HepG2 (cell line): ENCODE measurements around the gene UBE2G2. TPM values are rescaled to one million over a fixed set of nuclear protein-coding genes. Genes with fewer than 3 reads are reported as not detected.

ENCODE experiments used
- ATAC-seq: fragments of 200-7000 bp; cut with Tn5 transposase; 3 replicates; pipeline ENCODE4 v1.9.1; 2020; ENCODE audit warnings: mild to moderate bottlenecking, moderate library complexity
- BruUV-seq: library from RNA; stranded (reverse); fragments of 400-500 nt; replicated peaks from 2 replicates; lab custom pipeline; 2021; lab: Mats Ljungman, UMichigan
- CTCF ChIA-PET: fragments of 300-600 bp; formaldehyde crosslinking; extraction: SDS; loops from one replicate; lab custom pipeline; 2021; ENCODE audit warnings: low total read pairs, inconsistent platforms, low intra/inter-chr PET ratio; lab: Yijun Ruan, JAX
- POLR2A ChIA-PET: fragments of 350-600 bp; sonication (Branson Sonifier 250); formaldehyde crosslinking; loops from one replicate; lab custom pipeline; 2020; ENCODE audit warnings: antibody characterized with exemption, inconsistent platforms; lab: Yijun Ruan, JAX
- DNase-seq: peaks from one replicate; pipeline ENCODE4 v3.0.0-alpha.2; 2015; ENCODE audit warnings: low spot score
- FAIRE-seq: peaks from 3 replicates; lab custom pipeline; 2011; peaks lifted over from hg19 to GRCh38; lab: Jason Lieb, UNC
- H2AFZ ChIP-seq: one replicate; pipeline ENCODE4 v1.6.1; 2011; ENCODE audit warnings: low read length, inconsistent platforms
- H3K27ac ChIP-seq: fragments of 300-600 bp; 3 replicates; pipeline ENCODE4 v1.8.0; 2011; ENCODE audit warnings: mixed run types, mild to moderate bottlenecking, mixed read lengths, low read length, inconsistent platforms; ENCODE audit not compliant: insufficient read depth; ENCODE audit errors: extremely low read length
- H3K27me3 ChIP-seq, 2 experiments: fragments of 200-600 bp in 1 of 2; 2 replicates in 1 of 2; 3 replicates in 1 of 2; pipeline versions ENCODE4 v1.6.0 to v1.8.0; 2011; ENCODE audit warnings: low read length in 2 of 2, mild to moderate bottlenecking in 2 of 2, moderate library complexity in 2 of 2, inconsistent platforms in 1 of 2; ENCODE audit not compliant: insufficient read depth in 2 of 2, control insufficient read depth in 1 of 2
- H3K36me3 ChIP-seq, 2 experiments: fragments of 200-600 bp in 1 of 2; replicated peaks in 1 of 2; 2 replicates in 1 of 2; 3 replicates in 1 of 2; pipeline versions ENCODE4 v1.5.1 to v1.8.0; 2011; ENCODE audit warnings: low read length in 2 of 2, inconsistent platforms in 1 of 2; ENCODE audit not compliant: insufficient read depth in 2 of 2, control insufficient read depth in 1 of 2
- H3K4me1 ChIP-seq: 2 replicates; pipeline ENCODE4 v1.5.1; 2012; ENCODE audit warnings: low read length, inconsistent platforms; ENCODE audit not compliant: insufficient read depth
- H3K4me2 ChIP-seq: 2 replicates; pipeline ENCODE4 v1.6.0; 2011; ENCODE audit warnings: low read depth, low read length, inconsistent platforms
- H3K4me3 ChIP-seq, 3 experiments: fragments of 200-600 bp in 1 of 3; sonication (generic), shearing (Covaris generic) in 1 of 3; replicated peaks in 1 of 3; 2 replicates each; pipeline ENCODE4 v1.5.1; 2011 to 2016; ENCODE audit warnings: low read length in 3 of 3, inconsistent platforms in 2 of 3, low read depth in 2 of 3, mild to moderate bottlenecking in 2 of 3, control low read depth in 1 of 3, mixed read lengths in 1 of 3; ENCODE audit not compliant: insufficient read depth in 1 of 3
- H3K79me2 ChIP-seq: one replicate; pipeline ENCODE4 v1.6.1; 2011; ENCODE audit warnings: low read length, inconsistent platforms; ENCODE audit not compliant: insufficient read depth
- H3K9ac ChIP-seq: 2 replicates; pipeline ENCODE4 v1.6.0; 2011; ENCODE audit warnings: mild to moderate bottlenecking, low read depth, low read length, inconsistent platforms; ENCODE audit not compliant: insufficient read depth
- H3K9me3 ChIP-seq: 2 replicates; pipeline ENCODE4 v1.5.1; 2012; ENCODE audit warnings: mild to moderate bottlenecking, low read length
- H4K20me1 ChIP-seq: 2 replicates; pipeline ENCODE4 v1.6.0; 2011; ENCODE audit warnings: inconsistent platforms, mild to moderate bottlenecking, low read length, moderate library complexity; ENCODE audit not compliant: insufficient read depth
- AFF4 ChIP-seq: sonication (generic); formaldehyde crosslinking; IDR thresholded peaks from 2 replicates; pipeline ENCODE4 v1.4.0; 2020; ENCODE audit warnings: missing genetic modification reagents
- BRD4 ChIP-seq: sonication (generic); formaldehyde crosslinking; IDR thresholded peaks from 2 replicates; pipeline ENCODE4 v1.4.0; 2020; ENCODE audit warnings: missing genetic modification reagents
- EHMT2 ChIP-seq: fragments of 200-600 bp; sonication (generic); IDR thresholded peaks from 2 replicates; pipeline ENCODE4 v1.7.0; 2017; ENCODE audit warnings: antibody characterized with exemption, low read depth, low read length, borderline replicate concordance
- MEIS1 ChIP-seq: sonication (generic); formaldehyde crosslinking; IDR thresholded peaks from 2 replicates; pipeline ENCODE4 v1.9.0; 2021; ENCODE audit warnings: mild to moderate bottlenecking, missing genetic modification reagents, moderate library complexity, borderline replicate concordance
- MXD1 ChIP-seq: sonication (generic); formaldehyde crosslinking; IDR thresholded peaks from 2 replicates; pipeline ENCODE4 v1.4.0; 2020; ENCODE audit warnings: mild to moderate bottlenecking, missing genetic modification reagents
- NRL ChIP-seq: sonication (generic); formaldehyde crosslinking; IDR thresholded peaks from 2 replicates; pipeline ENCODE4 v1.5.0; 2020; ENCODE audit warnings: missing genetic modification reagents, mild to moderate bottlenecking, moderate library complexity, borderline replicate concordance
- TRAFD1 ChIP-seq: sonication (generic); formaldehyde crosslinking; IDR thresholded peaks from 2 replicates; pipeline ENCODE4 v1.5.1; 2020; ENCODE audit warnings: missing genetic modification reagents, mild to moderate bottlenecking, borderline replicate concordance
- TRIM24 ChIP-seq: sonication (generic); formaldehyde crosslinking; IDR thresholded peaks from 2 replicates; pipeline ENCODE4 v1.8.0; 2022; ENCODE audit warnings: mild to moderate bottlenecking, missing genetic modification reagents
- ZKSCAN1 ChIP-seq: fragments of 150-350 bp; IDR thresholded peaks from 2 replicates; pipeline ENCODE4 v1.6.1; 2014; ENCODE audit warnings: low read length
- ZNF124 ChIP-seq: sonication (generic); formaldehyde crosslinking; IDR thresholded peaks from 2 replicates; pipeline ENCODE4 v1.4.0; 2020; ENCODE audit warnings: missing genetic modification reagents
- WGBS: methylation state at CpG from one replicate; pipeline ENCODE4 v1.1.6; 2017; ENCODE audit warnings: low lambda C conversion rate; 5-methylcytosine and 5-hydroxymethylcytosine counted together
- in situ Hi-C: cut with HindIII; loops from 2 replicates; pipeline ENCODE4 v1.10.0; 2017; ENCODE audit warnings: low pct_unique_long_range_greater_than_20kb; ENCODE audit not compliant: extremely low pct_ligation_motif_present
- intact Hi-C: fragments of 100-400 bp; cut with micrococcal nuclease; formaldehyde crosslinking; loops from one replicate; pipeline ENCODE4 v1.10.0; 2022; ENCODE audit not compliant: unreplicated experiment
- polyA plus RNA-seq, 8 experiments: library from polyadenylated mRNA; depleted of rRNA in 3 of 8; stranded (reverse) in 7 of 8; unstranded in 1 of 8; fragments of >200 nt; fragmentation: Illumina TruSeq in 4 of 8; extraction: Trizol in 4 of 8; gene quantifications; 2 replicates each; pipeline versions ENCODE4 v1.2.1 to v1.2.3, GENCODE V29; 2011 to 2016; ENCODE audit warnings: low read depth in 4 of 8, missing spikeins in 1 of 8, mixed read lengths in 1 of 8; ENCODE audit not compliant: insufficient read depth in 1 of 8
- total RNA-seq, 5 experiments: library from RNA; depleted of rRNA; stranded (reverse); fragments of >200 nt; fragmentation: Illumina TruSeq; extraction: Trizol; gene quantifications; 2 replicates each; pipeline ENCODE4 v1.2.3, GENCODE V29; 2016; ENCODE audit warnings: low read depth in 1 of 5
- TF ChIP-seq, protein P1 (sequence below): IDR thresholded peaks from 2 replicates; pipeline ENCODE4 v1.6.1; 2016; ENCODE audit warnings: mild to moderate bottlenecking, missing biosample characterization, missing genetic modification reagents
- TF ChIP-seq, protein P2 (sequence below): sonication (generic); IDR thresholded peaks from 2 replicates; pipeline ENCODE4 v1.6.1; 2016; ENCODE audit warnings: low read depth, borderline replicate concordance
- TF ChIP-seq, protein P3 (sequence below): fragments of 450-650 bp; IDR thresholded peaks from 2 replicates; pipeline ENCODE4 v1.6.1; 2016

UBE2G2 gene
- total and polyA plus RNA-seq, 2 of the 13 experiments (the other 11 are each of a cell fraction or from before 2014, with no cell fraction given), result 55.4 to 92.0 TPM

- FAIRE-seq, result no peak
- DNase-seq, result no peak
- no TSS peak for BruUV-seq
- ChIA-PET POLR2A (interaction anchor here (0.9 kb wide), 1 partner anchor 11 kb away, joined by 3 read pairs; the partner anchor contains the start of gene UBE2G2), CTCF (no interaction called here)
- Histone ChIP-seq H3K27ac (no peak overlapping the region), H3K36me3 (peaks cover 21 to 55% of the 10 kb centered on the region in 2 experiments), H3K4me1 (peaks cover 24% of the 10 kb centered on the region), H3K27me3 (no peaks in the 10 kb centered on the region), H3K4me3 (no peak overlapping the region), H3K9me3 (no peaks in the 10 kb centered on the region), H3K4me2 (no peak overlapping the region), H2AFZ (no peak overlapping the region), H4K20me1 (peaks cover 9% of the 10 kb centered on the region; the same call in 1 of the 2 replicates), H3K9ac (no peak overlapping the region), H3K79me2 (peaks cover 62% of the 10 kb centered on the region)
- intact Hi-C loops, result no loop called here
- TF ChIP-seq AFF4 (CRISPR knock-in tag) (no peak), ZNF124 (no peak), NRL (CRISPR knock-in tag) (no peak), MXD1 (CRISPR knock-in tag) (no peak), TRIM24 (no peak), MEIS1 (CRISPR knock-in tag) (no peak), EHMT2 (no peak), ZKSCAN1 (no peak), BRD4 (CRISPR knock-in tag) (no peak), TRAFD1 (no peak)
- TF ChIP-seq, protein P1, sequence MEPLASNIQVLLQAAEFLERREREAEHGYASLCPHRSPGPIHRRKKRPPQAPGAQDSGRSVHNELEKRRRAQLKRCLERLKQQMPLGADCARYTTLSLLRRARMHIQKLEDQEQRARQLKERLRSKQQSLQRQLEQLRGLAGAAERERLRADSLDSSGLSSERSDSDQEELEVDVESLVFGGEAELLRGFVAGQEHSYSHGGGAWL (CRISPR knock-in tag), result no peak
- TF ChIP-seq, protein P2, sequence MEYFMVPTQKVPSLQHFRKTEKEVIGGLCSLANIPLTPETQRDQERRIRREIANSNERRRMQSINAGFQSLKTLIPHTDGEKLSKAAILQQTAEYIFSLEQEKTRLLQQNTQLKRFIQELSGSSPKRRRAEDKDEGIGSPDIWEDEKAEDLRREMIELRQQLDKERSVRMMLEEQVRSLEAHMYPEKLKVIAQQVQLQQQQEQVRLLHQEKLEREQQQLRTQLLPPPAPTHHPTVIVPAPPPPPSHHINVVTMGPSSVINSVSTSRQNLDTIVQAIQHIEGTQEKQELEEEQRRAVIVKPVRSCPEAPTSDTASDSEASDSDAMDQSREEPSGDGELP, result no peak
- TF ChIP-seq, protein P3, sequence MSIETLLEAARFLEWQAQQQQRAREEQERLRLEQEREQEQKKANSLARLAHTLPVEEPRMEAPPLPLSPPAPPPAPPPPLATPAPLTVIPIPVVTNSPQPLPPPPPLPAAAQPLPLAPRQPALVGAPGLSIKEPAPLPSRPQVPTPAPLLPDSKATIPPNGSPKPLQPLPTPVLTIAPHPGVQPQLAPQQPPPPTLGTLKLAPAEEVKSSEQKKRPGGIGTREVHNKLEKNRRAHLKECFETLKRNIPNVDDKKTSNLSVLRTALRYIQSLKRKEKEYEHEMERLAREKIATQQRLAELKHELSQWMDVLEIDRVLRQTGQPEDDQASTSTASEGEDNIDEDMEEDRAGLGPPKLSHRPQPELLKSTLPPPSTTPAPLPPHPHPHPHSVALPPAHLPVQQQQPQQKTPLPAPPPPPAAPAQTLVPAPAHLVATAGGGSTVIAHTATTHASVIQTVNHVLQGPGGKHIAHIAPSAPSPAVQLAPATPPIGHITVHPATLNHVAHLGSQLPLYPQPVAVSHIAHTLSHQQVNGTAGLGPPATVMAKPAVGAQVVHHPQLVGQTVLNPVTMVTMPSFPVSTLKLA, result no peak
- 100% methylated on average over 7 of the region's 10 CpGs for WGBS
- in situ Hi-C loops, result no loop called here
- no peak for ATAC-seq
Observed at GRCh38 chr21:44813149-44813548, 11.5 kb upstream of the UBE2G2 start.
